ENCODE data around the gene EBF3. TPM values are rescaled to one million over a fixed set of nuclear protein-coding genes. Genes with fewer than 3 reads are reported as not detected.

Gene EBF3
- total and polyA plus RNA-seq, 3 donors from 2014 or later, result 4.0 to 7.6 (median 6.0) TPM

DNA sequence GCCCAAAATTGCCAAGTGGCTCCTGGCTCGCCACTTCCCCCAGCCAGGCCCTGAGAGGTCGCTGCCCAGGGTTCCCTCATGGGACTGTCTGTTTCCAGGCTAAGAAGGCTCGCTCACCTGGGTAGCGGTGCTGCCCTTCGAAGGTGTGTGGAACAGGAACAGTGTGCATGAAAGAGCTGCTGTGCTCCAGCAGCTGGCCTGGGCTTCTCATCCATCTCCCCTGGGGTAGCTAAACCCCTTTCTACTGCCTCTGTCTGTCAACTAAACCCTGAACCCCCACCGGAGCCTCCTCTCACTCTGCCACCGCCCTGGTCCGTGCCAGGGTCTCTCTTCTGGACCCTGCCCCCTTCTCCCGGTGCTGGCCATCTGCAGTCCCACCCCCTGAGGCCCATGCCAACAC lies 152.9 kb downstream of the EBF3 start:
- no peaks in the 10 kb centered on the region for H3K9me3 ChIP-seq
- 87 to 92% methylated on average over 8 to 9 of the region's 9 CpGs for WGBS, 2 donors
- no peak overlapping the region for H3K27ac ChIP-seq
- no peak for TF ChIP-seq POLR2A (IDR thresholded peaks at IDR 0.05)
- TF ChIP-seq, protein P1, sequence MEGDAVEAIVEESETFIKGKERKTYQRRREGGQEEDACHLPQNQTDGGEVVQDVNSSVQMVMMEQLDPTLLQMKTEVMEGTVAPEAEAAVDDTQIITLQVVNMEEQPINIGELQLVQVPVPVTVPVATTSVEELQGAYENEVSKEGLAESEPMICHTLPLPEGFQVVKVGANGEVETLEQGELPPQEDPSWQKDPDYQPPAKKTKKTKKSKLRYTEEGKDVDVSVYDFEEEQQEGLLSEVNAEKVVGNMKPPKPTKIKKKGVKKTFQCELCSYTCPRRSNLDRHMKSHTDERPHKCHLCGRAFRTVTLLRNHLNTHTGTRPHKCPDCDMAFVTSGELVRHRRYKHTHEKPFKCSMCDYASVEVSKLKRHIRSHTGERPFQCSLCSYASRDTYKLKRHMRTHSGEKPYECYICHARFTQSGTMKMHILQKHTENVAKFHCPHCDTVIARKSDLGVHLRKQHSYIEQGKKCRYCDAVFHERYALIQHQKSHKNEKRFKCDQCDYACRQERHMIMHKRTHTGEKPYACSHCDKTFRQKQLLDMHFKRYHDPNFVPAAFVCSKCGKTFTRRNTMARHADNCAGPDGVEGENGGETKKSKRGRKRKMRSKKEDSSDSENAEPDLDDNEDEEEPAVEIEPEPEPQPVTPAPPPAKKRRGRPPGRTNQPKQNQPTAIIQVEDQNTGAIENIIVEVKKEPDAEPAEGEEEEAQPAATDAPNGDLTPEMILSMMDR (IDR thresholded peaks at IDR 0.05), result no peak
- H3K4me3 ChIP-seq, result no peak overlapping the region
- H3K36me3 ChIP-seq (ENCODE audit: low read depth, missing control alignments), result no peaks in the 10 kb centered on the region
- intact Hi-C loops (cut with DNase I; ENCODE audit: low total_unique reads), result no loop called here
- no peaks in the 10 kb centered on the region for H3K4me1 ChIP-seq
- no peaks in the 10 kb centered on the region for H3K27me3 ChIP-seq
- DNase-seq, result no peak

DNA sequence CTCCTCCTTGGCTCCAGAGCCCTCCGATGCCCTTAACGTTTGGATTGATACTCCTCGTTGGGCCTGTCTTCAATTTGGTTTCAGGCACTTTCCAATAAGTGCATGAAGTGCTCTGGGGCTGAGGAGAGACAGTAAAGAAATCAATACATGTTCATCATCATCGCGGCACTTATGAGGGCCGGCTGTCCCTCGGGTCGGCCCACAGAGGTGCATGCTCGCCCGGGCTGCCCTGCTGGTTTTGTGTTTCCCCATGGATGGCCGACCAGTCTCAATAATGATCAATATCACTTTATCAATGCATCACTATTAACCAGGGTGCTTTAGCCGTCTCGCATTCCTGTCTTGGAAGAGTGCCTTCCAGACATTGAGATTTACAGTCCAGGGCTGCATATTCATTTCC lies 154.2 kb downstream of the EBF3 start:
- DNase-seq, result no peak
- 88 to 90% methylated on average over 13 of the region's 13 CpGs for WGBS, 2 donors
- Histone ChIP-seq H3K27me3 (no peaks in the 10 kb centered on the region), H3K36me3 (ENCODE audit: low read depth, missing control alignments) (no peaks in the 10 kb centered on the region), H3K9me3 (no peaks in the 10 kb centered on the region), H3K27ac (no peak overlapping the region), H3K4me3 (no peak overlapping the region), H3K4me1 (no peaks in the 10 kb centered on the region)
- no peak for TF ChIP-seq POLR2A (IDR thresholded peaks at IDR 0.05)
- TF ChIP-seq, protein P1 (IDR thresholded peaks at IDR 0.05), result no peak
- intact Hi-C loops (cut with DNase I; ENCODE audit: low total_unique reads), result no loop called here

DNA sequence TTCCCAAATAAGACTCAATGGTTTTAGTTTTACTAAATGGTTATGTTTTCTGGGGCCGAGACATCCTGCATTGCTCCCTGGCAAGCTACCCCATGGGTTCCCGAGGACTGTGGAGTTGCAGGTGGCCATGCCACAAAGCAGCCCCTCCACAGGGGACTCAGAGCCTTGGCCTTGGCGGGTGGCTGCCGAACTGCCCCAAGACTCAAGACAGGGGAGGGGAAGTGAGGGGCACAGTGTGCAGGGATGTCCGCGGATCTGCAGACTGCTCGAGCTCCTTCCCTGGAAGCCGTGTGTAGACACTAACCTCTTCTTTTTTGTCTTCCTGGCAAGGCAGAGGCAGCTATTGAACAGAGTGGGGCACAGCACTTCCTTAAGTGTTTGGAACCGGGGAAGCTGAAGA lies 154.6 kb downstream of the EBF3 start:
- no peaks in the 10 kb centered on the region for H3K4me1 ChIP-seq
- no peak overlapping the region for H3K27ac ChIP-seq
- H3K36me3 ChIP-seq (ENCODE audit: low read depth, missing control alignments), result no peaks in the 10 kb centered on the region
- no peaks in the 10 kb centered on the region for H3K9me3 ChIP-seq
- no peak overlapping the region for H3K4me3 ChIP-seq
- DNase-seq, result no peak
- TF ChIP-seq, protein P1 (IDR thresholded peaks at IDR 0.05), result no peak
- TF ChIP-seq POLR2A (IDR thresholded peaks at IDR 0.05), result no peak
- WGBS, 2 donors, result 90% methylated on average over 5 to 9 of the region's 9 CpGs
- no peaks in the 10 kb centered on the region for H3K27me3 ChIP-seq
- intact Hi-C loops (cut with DNase I; ENCODE audit: low total_unique reads), result no loop called here

DNA sequence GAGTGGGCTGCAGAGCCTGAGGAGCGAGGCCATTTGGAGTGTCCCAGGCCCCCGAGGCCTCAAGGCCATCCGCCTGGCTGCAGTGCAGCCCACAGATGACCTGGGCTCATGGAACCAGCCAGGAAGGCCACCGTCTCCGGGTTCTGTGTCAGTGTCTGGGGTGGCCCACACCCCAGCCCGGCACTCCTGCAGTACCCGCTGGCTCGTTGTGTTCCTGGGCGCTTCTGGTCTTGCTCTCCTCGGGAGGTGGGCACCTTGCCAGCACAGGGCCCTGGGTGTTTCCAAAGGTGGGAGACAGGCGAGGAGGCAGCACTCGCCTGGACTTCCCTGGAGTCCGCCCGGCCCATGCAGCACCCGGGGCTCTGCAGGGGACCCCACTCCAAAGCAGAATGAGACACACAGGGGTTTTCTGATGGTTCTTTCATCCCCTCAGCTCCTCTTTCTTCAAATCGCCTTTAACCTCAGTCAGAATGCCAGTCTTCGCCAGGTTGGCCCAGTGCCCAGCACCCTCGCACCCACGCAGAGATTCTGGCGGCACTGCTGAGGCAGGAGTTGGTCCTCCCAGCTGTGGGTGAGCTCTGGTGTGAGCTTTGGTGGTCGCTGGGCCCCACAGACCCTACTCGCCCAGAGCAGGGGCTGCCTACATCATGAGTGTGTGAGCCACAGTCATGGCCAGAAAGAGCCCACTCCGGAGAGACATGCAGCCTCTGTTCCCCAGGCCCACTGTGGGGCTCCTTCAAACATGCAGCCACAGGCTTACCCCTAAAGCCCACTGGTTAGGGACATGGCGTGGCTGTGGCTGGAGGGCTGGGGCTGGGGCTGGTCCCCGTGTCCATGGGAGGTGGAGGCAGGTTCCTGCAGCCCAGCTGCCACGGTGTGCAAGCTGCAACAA lies 155.7 kb downstream of the EBF3 start:
- Histone ChIP-seq H3K27me3 (no peaks in the 10 kb centered on the region), H3K9me3 (no peaks in the 10 kb centered on the region), H3K27ac (no peak overlapping the region), H3K4me3 (no peak overlapping the region), H3K36me3 (ENCODE audit: low read depth, missing control alignments) (no peaks in the 10 kb centered on the region), H3K4me1 (no peaks in the 10 kb centered on the region)
- TF ChIP-seq, protein P1 (IDR thresholded peaks at IDR 0.05), result no peak
- TF ChIP-seq POLR2A (IDR thresholded peaks at IDR 0.05), result no peak
- DNase-seq, result no peak
- WGBS, 2 donors, result 85 to 88% methylated on average over 17 to 22 of the region's 26 CpGs
- intact Hi-C loops (cut with DNase I; ENCODE audit: low total_unique reads), result no loop called here

DNA sequence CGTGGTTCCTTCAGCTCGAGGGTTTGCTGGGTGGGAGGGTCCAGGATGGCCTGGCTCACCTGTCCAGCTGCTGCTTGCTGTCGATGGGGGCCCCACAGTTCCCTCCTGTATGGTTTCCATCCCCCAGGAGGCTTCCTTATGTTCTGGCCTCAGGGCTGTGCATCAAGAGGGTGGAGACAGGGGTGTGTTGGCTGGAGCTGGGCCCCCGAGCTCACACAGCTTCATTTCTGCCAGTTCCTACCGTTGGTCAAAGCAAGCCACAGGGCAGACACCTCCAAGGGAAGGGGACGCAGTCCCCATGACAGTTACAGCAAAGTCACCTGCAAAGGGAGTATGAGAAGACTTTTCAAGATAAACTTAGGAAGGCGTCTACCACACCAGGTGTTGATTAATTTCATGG lies 156.9 kb downstream of the EBF3 start:
- Histone ChIP-seq H3K27me3 (no peaks in the 10 kb centered on the region), H3K36me3 (ENCODE audit: low read depth, missing control alignments) (no peaks in the 10 kb centered on the region), H3K9me3 (no peaks in the 10 kb centered on the region), H3K27ac (no peak overlapping the region), H3K4me1 (no peaks in the 10 kb centered on the region), H3K4me3 (no peak overlapping the region)
- no peak for TF ChIP-seq POLR2A (IDR thresholded peaks at IDR 0.05)
- TF ChIP-seq, protein P1 (IDR thresholded peaks at IDR 0.05), result no peak
- intact Hi-C loops (cut with DNase I; ENCODE audit: low total_unique reads), result no loop called here
- 85% methylated on average over 7 of the region's 7 CpGs for WGBS, 2 donors
- DNase-seq, result no peak
